ENCODE data around the gene CYGB. TPM values are rescaled to one million over a fixed set of nuclear protein-coding genes. Genes with fewer than 3 reads are reported as not detected.

The CYGB gene
- total and polyA plus RNA-seq, 2 of the 13 experiments (the other 11 are each of a cell fraction or from before 2014, with no cell fraction given): 18.9 to 27.1 TPM

DNA sequence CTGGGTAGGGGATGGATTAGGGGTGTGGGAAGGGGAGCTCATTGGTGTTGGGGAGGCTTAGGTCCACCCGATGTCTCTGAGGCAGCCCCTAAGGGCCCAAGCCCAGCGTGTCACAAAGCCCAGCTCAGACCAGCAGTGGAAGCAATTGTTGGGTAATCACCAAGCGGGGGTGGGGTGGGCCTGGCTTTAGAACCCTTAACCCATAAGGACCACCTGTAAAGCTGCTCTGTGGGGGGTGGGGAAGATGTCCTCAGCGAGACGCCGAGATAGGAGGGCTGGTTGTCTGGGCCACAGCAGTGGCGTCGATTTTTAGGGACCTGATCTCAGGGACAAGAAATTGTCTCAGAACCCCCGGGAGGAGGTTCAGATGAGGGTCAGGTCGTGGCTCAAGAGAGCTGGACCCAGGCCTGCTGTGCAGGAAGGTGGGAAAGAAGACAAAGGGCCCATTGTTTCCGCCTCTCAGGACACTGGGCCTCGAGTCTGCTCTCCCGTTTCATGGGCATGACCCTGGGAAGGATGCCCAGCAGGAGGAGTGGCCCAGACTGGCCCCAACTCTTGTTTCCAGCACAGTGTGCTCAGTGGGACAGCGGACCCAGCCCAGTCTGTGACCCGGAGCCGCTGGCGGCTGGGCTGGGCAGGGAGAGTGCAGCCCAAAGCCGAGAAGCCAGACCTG lies 32.2 kb upstream of the CYGB start:
- in situ Hi-C loops (cut with HindIII; ENCODE audit: extremely low pct_ligation_motif_present, low pct_unique_long_range_greater_than_20kb) (loop anchor here (10.0 kb wide), 1 partner anchor 55 kb away; no protein-coding TSS in a partner anchor), intact Hi-C loops (cut with micrococcal nuclease; ENCODE audit: unreplicated experiment) (loop anchor here (2.0 kb wide), 1 partner anchor 17 kb away; no protein-coding TSS in a partner anchor)
- peaks cover 75% of the 10 kb centered on the region for H3K4me1 ChIP-seq (ENCODE audit: insufficient read depth, low read length)
- CTCF ChIA-PET (ENCODE audit: low intra/inter-chr PET ratio, low total read pairs): interaction anchor here (2.5 kb wide), 1 partner anchor 54 kb away, joined by 10 read pairs; no protein-coding TSS in a partner anchor
- ATAC-seq (peak; percentile 70), DNase-seq (ENCODE audit: low spot score) (peak; percentile 92), FAIRE-seq (peak; percentile 84)
- no peaks in the 10 kb centered on the region for H3K9me3 ChIP-seq (ENCODE audit: low read length)
- no peak overlapping the region for H2AFZ ChIP-seq (ENCODE audit: low read length)
- H4K20me1 ChIP-seq (ENCODE audit: insufficient read depth, low read length): peaks cover 24% of the 10 kb centered on the region
- BruUV-seq (replicated peaks): no TSS peak
- H3K36me3 ChIP-seq (replicated peaks in 1 of 2; ENCODE audit: control insufficient read depth in 1 of 2, insufficient read depth in 2 of 2, low read length in 2 of 2): peaks cover 0 to 14% of the 10 kb centered on the region in 2 experiments; a peak in 3 of 5 replicates
- no peaks in the 10 kb centered on the region for H3K79me2 ChIP-seq (ENCODE audit: insufficient read depth, low read length)
- peak overlapping the region; percentile 14; the same call in 1 of the 2 replicates for H3K9ac ChIP-seq (ENCODE audit: insufficient read depth, low read depth, low read length)
- WGBS (ENCODE audit: low lambda C conversion rate): 2% methylated on average over 15 of the region's 18 CpGs
- peak overlapping the region; percentile 34 for H3K27ac ChIP-seq (ENCODE audit: extremely low read length, insufficient read depth, low read length)
- peak overlapping the region; percentile 81 for H3K4me2 ChIP-seq (ENCODE audit: low read depth, low read length)
- H3K4me3 ChIP-seq (replicated peaks in 1 of 3; ENCODE audit: insufficient read depth in 1 of 3, low read depth in 2 of 3, low read length in 3 of 3): peak overlapping the region; percentile 8 to 54 (median 11); a peak in 3 of 6 replicates
- POLR2A ChIA-PET: interaction anchor here (0.7 to 6.8 kb wide), 13 partner anchors 12 to 187 kb away, joined by 3 to 129 read pairs (median 4); partner anchors contain the start of gene ST6GALNAC2
- H3K27me3 ChIP-seq (ENCODE audit: control insufficient read depth in 1 of 2, insufficient read depth in 2 of 2, low read length in 2 of 2): no peaks in the 10 kb centered on the region
- TF ChIP-seq SSRP1 (CRISPR knock-in tag; IDR thresholded peaks at IDR 0.05) (no peak), ZNF737 (CRISPR knock-in tag; IDR thresholded peaks at IDR 0.05; ENCODE audit: borderline replicate concordance) (no peak), TBL1XR1 (IDR thresholded peaks at IDR 0.05; ENCODE audit: borderline replicate concordance, low read length, partially characterized antibody) (no peak), BCL6 (CRISPR knock-in tag; IDR thresholded peaks at IDR 0.05) (peak; percentile 74; the same call in 1 of the 2 replicates), CCAR2 (optimal IDR thresholded peaks at IDR 0.05; ENCODE audit: low read depth, low read length) (no peak), NFYC (CRISPR knock-in tag; IDR thresholded peaks at IDR 0.05) (no peak; the same call in 1 of the 2 replicates), RAD21 (CRISPR knock-in tag; IDR thresholded peaks at IDR 0.05) (0 out of 2 replicates have a peak, but pooled peaks have one; percentile 12), RFXANK (CRISPR knock-in tag; IDR thresholded peaks at IDR 0.05) (no peak), TMF1 (CRISPR knock-in tag; IDR thresholded peaks at IDR 0.05; ENCODE audit: low read depth) (0 out of 2 replicates have a peak, but pooled peaks have one; percentile 8), RELA (CRISPR knock-in tag; IDR thresholded peaks at IDR 0.05) (no peak), ETV5 (CRISPR knock-in tag; IDR thresholded peaks at IDR 0.05; ENCODE audit: borderline replicate concordance) (peak; percentile 44; the same call in 1 of the 2 replicates), ZNF367 (CRISPR knock-in tag; IDR thresholded peaks at IDR 0.05; ENCODE audit: borderline replicate concordance) (no peak), NFKBIZ (CRISPR knock-in tag; IDR thresholded peaks at IDR 0.05) (0 out of 2 replicates have a peak, but pooled peaks have one; percentile 64), ZNF468 (CRISPR knock-in tag; IDR thresholded peaks at IDR 0.05) (0 out of 2 replicates have a peak, but pooled peaks have one; percentile 70), TEF (CRISPR knock-in tag; IDR thresholded peaks at IDR 0.05) (no peak), POLR2AphosphoS5 (IDR thresholded peaks at IDR 0.05; ENCODE audit: low read depth, low read length) (no peak)
- TF ChIP-seq, protein P1, sequence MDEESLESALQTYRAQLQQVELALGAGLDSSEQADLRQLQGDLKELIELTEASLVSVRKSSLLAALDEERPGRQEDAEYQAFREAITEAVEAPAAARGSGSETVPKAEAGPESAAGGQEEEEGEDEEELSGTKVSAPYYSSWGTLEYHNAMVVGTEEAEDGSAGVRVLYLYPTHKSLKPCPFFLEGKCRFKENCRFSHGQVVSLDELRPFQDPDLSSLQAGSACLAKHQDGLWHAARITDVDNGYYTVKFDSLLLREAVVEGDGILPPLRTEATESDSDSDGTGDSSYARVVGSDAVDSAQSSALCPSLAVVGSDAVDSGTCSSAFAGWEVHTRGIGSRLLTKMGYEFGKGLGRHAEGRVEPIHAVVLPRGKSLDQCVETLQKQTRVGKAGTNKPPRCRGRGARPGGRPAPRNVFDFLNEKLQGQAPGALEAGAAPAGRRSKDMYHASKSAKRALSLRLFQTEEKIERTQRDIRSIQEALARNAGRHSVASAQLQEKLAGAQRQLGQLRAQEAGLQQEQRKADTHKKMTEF (CRISPR knock-in tag; IDR thresholded peaks at IDR 0.05): peak; percentile 42; the same call in 1 of the 2 replicates
- TF ChIP-seq, protein P2, sequence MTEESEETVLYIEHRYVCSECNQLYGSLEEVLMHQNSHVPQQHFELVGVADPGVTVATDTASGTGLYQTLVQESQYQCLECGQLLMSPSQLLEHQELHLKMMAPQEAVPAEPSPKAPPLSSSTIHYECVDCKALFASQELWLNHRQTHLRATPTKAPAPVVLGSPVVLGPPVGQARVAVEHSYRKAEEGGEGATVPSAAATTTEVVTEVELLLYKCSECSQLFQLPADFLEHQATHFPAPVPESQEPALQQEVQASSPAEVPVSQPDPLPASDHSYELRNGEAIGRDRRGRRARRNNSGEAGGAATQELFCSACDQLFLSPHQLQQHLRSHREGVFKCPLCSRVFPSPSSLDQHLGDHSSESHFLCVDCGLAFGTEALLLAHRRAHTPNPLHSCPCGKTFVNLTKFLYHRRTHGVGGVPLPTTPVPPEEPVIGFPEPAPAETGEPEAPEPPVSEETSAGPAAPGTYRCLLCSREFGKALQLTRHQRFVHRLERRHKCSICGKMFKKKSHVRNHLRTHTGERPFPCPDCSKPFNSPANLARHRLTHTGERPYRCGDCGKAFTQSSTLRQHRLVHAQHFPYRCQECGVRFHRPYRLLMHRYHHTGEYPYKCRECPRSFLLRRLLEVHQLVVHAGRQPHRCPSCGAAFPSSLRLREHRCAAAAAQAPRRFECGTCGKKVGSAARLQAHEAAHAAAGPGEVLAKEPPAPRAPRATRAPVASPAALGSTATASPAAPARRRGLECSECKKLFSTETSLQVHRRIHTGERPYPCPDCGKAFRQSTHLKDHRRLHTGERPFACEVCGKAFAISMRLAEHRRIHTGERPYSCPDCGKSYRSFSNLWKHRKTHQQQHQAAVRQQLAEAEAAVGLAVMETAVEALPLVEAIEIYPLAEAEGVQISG (CRISPR knock-in tag; IDR thresholded peaks at IDR 0.05): peak; percentile 53; the same call in 1 of the 2 replicates
